Activated CD4-positive, alpha-beta memory T cell treated with anti-CD3 and anti-CD28 coated beads, Interleukin-2, amount 10 ng/mL, durations not matched to agents 7 days and 5 days (primary cell): ENCODE measurements around the gene TOX2. TPM values are rescaled to one million over a fixed set of nuclear protein-coding genes. Genes with fewer than 3 reads are reported as not detected.

Source experiments
- CTCF ChIA-PET: fragments of 350-600 bp; sonication (Branson Sonifier 250); formaldehyde crosslinking; loops from one replicate; lab custom pipeline; 2021; ENCODE audit warnings: antibody characterized with exemption, inconsistent platforms; lab: Charles Lee
- POLR2A ChIA-PET: fragments of 350-600 bp; sonication (Branson Sonifier 250); formaldehyde crosslinking; loops from one replicate; lab custom pipeline; 2021; ENCODE audit warnings: antibody characterized with exemption; lab: Charles Lee
- DNase-seq: peaks from one replicate; pipeline ENCODE4 v3.0.0-alpha.2; 2020
- H3K27ac Mint-ChIP-seq: one replicate; pipeline ENCODE4 v1.8.0; 2021; ENCODE audit warnings: mild to moderate bottlenecking, mixed read lengths
- H3K27me3 Mint-ChIP-seq: one replicate; pipeline ENCODE4 v1.8.0; 2021; ENCODE audit warnings: mixed read lengths
- H3K36me3 Mint-ChIP-seq: one replicate; pipeline ENCODE4 v1.8.0; 2021; ENCODE audit warnings: low read depth, mixed read lengths
- H3K4me1 Mint-ChIP-seq: one replicate; pipeline ENCODE4 v1.8.0; 2021; ENCODE audit warnings: mixed read lengths
- H3K4me3 Mint-ChIP-seq: one replicate; pipeline ENCODE4 v1.8.0; 2021; ENCODE audit warnings: mild to moderate bottlenecking, mixed read lengths
- H3K9me3 Mint-ChIP-seq: one replicate; pipeline ENCODE4 v1.8.0; 2021; ENCODE audit warnings: mixed read lengths
- total RNA-seq, 2 experiments: library from RNA; stranded (reverse); gene quantifications; one replicate each; pipeline ENCODE4 v1.2.3, GENCODE V29; 2021

Gene TOX2
- total RNA-seq, 2 experiments from 2014 or later = 4.4 to 4.6 TPM

DNA sequence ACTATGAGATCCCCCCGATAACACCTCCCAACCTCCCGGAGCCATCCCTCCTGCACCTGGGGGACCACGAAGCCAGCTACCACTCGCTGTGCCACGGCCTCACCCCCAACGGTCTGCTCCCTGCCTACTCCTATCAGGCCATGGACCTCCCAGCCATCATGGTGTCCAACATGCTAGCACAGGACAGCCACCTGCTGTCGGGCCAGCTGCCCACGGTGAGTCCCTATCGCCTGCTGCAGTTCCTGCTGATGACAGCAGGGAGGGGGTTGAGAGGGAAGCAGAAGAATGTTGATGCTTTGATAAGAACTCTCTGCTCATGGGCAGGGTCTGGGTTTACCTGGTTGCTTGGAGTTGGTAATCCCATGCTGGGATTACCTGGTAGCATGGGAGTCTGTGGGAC, 91.9 kb downstream of the TOX2 start:
- POLR2A ChIA-PET = no interaction called here
- H3K4me1 Mint-ChIP-seq = peaks cover 13% of the 10 kb centered on the region
- CTCF ChIA-PET = no interaction called here
- no peak for DNase-seq
- no peaks in the 10 kb centered on the region for H3K36me3 Mint-ChIP-seq
- peaks cover 63% of the 10 kb centered on the region for H3K27me3 Mint-ChIP-seq
- no peak overlapping the region for H3K27ac Mint-ChIP-seq
- H3K4me3 Mint-ChIP-seq = no peak overlapping the region
- H3K9me3 Mint-ChIP-seq = no peaks in the 10 kb centered on the region

DNA sequence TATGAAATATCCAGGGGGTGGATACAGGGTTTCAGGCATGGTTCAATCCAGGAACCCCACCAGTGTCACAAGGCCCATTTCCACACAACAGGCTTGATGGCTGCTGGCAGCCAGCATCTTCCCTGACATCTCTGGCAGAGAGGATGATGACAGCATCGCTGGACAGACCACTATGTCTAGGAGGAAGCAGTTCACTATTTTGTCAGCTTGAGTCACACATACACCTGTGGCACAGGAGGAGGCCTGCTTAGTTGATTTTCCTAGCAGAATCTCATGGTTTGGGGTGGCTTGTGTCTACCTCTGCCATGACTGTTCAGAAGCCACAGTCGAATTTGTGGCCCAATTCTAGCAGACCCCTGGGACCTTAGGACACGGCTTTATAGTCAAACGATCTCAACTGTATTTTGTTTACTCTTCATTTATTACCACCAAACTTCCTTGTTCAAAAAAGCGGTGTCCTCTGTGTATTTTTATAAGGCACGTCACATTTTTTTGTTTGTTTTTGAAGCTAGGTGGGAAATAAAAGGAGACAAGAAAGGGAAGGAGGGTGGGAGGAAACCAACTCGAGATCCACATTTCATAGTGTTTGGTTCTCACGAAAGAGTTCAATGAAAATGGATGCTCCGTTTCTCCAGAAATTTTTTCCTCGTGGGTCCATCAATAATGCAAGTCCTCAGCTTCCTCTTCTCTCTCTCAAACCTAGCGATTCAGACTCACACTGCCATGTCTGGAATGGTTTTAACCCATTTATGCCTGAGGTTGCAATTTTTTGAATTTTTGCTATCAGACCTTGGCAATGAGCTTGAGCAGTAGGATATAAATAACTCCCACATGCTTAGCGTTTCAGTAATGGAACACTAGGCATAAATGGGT, 94.4 kb downstream of the TOX2 start:
- POLR2A ChIA-PET = interaction anchor here (1.5 kb wide), 1 partner anchor 66 kb away, joined by 3 read pairs; no protein-coding TSS in a partner anchor

DNA sequence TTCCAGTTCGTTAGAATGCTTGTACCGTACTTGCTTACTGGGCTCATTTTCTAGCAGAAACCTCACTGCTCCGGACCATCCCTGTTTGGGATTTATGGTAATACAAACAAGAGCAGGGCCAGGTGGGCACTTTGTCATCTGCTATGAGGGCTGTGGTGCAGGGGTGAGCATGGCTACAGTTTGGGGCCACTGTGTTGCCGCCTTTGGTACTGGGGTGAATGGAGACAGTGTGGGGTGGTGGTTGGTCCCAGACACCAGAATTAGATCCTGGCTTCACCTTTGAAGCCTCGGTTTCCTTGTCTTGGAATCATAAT, 95.0 kb downstream of the TOX2 start:
- peaks cover 2% of the 10 kb centered on the region for H3K9me3 Mint-ChIP-seq
- H3K36me3 Mint-ChIP-seq = no peaks in the 10 kb centered on the region
- ChIA-PET POLR2A (no interaction called here), CTCF (no interaction called here)
- no peak for DNase-seq
- H3K4me3 Mint-ChIP-seq = no peak overlapping the region
- peaks cover 10% of the 10 kb centered on the region for H3K4me1 Mint-ChIP-seq
- H3K27ac Mint-ChIP-seq = no peak overlapping the region
- peaks cover 68% of the 10 kb centered on the region for H3K27me3 Mint-ChIP-seq

More for the DNA sequence above, 94.4 kb downstream of the TOX2 start:
- Mint-ChIP-seq H3K4me3 (no peak overlapping the region), H3K27me3 (peaks cover 67% of the 10 kb centered on the region), H3K9me3 (peaks cover 2% of the 10 kb centered on the region), H3K4me1 (peaks cover 10% of the 10 kb centered on the region), H3K27ac (no peak overlapping the region), H3K36me3 (no peaks in the 10 kb centered on the region)
- CTCF ChIA-PET = no interaction called here
- DNase-seq = no peak

GRCh38 chr20:44010162-44010704, 95.6 kb downstream of the TOX2 start:
- Mint-ChIP-seq H3K4me1 (peaks cover 10% of the 10 kb centered on the region), H3K36me3 (no peaks in the 10 kb centered on the region), H3K4me3 (no peak overlapping the region), H3K27me3 (peaks cover 66% of the 10 kb centered on the region), H3K27ac (no peak overlapping the region), H3K9me3 (peaks cover 2% of the 10 kb centered on the region)
- DNase-seq = no peak
- POLR2A ChIA-PET = no interaction called here
- CTCF ChIA-PET = no interaction called here

DNA sequence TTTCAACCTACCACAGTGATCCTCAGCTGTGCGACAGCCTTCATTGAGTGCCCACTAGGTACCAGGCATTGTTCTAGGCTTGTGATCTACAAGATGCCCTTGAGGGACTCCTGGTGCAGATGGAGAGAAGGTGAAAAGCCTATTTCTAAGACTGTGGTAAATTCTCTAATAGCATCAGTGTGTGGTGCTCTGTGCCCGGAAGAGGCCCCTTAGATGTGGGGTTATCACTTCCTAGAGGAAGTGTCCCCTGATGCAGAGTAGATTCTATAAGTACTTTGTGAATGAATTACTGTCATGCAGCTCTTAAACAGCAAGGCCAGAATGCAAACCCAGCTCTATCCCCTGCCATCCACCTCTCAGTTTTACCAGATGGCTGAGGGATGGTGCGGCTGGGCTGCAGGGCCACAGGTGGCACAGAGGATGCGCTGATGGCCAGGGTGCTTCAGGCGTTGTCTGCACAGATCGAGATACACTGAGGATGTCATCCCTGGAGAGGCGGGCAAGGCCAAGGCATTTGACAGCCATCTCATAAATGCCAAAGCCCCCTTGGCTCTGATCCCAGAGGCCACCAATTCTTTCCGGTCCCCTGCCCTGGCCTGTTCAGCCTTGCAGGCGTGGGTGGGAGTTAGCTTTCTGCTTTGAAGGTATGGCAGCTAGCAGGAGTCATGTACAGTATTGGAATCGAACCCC, 96.7 kb downstream of the TOX2 start:
- peaks cover 10% of the 10 kb centered on the region for H3K4me1 Mint-ChIP-seq
- no peak overlapping the region for H3K27ac Mint-ChIP-seq
- H3K4me3 Mint-ChIP-seq = no peak overlapping the region
- H3K27me3 Mint-ChIP-seq = peaks cover 69% of the 10 kb centered on the region
- H3K9me3 Mint-ChIP-seq = peaks cover 2% of the 10 kb centered on the region
- POLR2A ChIA-PET = no interaction called here
- H3K36me3 Mint-ChIP-seq = no peaks in the 10 kb centered on the region
- CTCF ChIA-PET = no interaction called here
- no peak for DNase-seq

- CTCF ChIA-PET = interaction anchor here (1.4 kb wide), 1 partner anchor 34 kb away, joined by 4 read pairs; no protein-coding TSS in a partner anchor
Measured at GRCh38 chr20:44012466-44013226, 98.0 kb downstream of the TOX2 start.

GRCh38 chr20:44014807-44015732, 100.4 kb downstream of the TOX2 start:
- CTCF ChIA-PET = interaction anchor here (0.5 kb wide), 1 partner anchor 371 kb away, joined by 4 read pairs; no protein-coding TSS in a partner anchor
- Mint-ChIP-seq H3K4me1 (peaks cover 26% of the 10 kb centered on the region), H3K27ac (no peak overlapping the region), H3K27me3 (peaks cover 85% of the 10 kb centered on the region), H3K36me3 (no peaks in the 10 kb centered on the region), H3K9me3 (peaks cover 2% of the 10 kb centered on the region), H3K4me3 (no peak overlapping the region)
- no peak for DNase-seq
- POLR2A ChIA-PET = interaction anchor here (1.2 kb wide), 1 partner anchor 72 kb away, joined by 3 read pairs; no protein-coding TSS in a partner anchor

More at GRCh38 chr20:44012466-44013226, 98.0 kb downstream of the TOX2 start:
- no peaks in the 10 kb centered on the region for H3K36me3 Mint-ChIP-seq
- H3K4me1 Mint-ChIP-seq = peaks cover 10% of the 10 kb centered on the region
- H3K27ac Mint-ChIP-seq = no peak overlapping the region
- peaks cover 79% of the 10 kb centered on the region for H3K27me3 Mint-ChIP-seq
- POLR2A ChIA-PET = interaction anchor here (0.7 kb wide), 1 partner anchor 27 kb away, joined by 3 read pairs; no protein-coding TSS in a partner anchor
- no peak for DNase-seq
- H3K9me3 Mint-ChIP-seq = peaks cover 2% of the 10 kb centered on the region
- H3K4me3 Mint-ChIP-seq = no peak overlapping the region

DNA sequence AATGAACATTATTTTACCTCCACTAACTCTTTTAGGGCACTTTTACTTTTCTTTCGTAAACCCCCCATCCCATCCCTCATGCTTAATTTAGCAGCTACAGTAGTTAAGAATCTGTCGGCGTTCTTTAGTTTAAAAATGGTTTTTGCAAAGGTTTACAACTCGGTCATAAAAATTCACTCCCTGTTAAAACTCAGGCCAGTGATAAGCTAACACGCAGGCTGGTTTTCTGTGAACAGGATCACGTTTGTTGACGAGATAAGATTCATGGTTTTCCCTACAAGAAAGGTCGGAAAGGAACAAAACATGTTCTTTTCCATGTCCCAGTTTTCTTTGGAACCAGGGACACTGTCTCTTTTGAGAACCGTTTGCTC, 101.1 kb downstream of the TOX2 start:
- ChIA-PET CTCF (interaction anchor here (0.5 kb wide), 1 partner anchor 370 kb away, joined by 4 read pairs; no protein-coding TSS in a partner anchor), POLR2A (interaction anchor here (1.2 kb wide), 1 partner anchor 73 kb away, joined by 3 read pairs; no protein-coding TSS in a partner anchor)

DNA sequence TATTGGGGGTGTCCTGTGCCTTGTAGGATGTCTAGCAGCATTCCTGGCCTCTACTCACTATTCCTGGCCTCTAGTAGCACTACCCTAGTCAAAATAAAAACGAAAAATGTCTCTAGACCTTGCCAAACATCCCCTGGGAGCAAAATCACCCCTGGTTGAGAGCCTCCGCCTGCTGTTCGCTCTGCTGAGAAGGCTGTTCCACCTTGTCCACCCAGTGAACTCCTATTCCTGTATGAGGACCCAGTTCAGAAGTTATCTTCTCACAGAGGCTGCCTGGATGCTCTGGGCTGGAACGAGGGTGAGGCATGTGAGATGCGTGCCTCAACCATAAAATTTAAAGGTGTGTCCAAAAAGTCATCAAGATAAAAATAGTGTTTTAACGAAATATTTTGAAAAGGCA, 101.9 kb downstream of the TOX2 start:
- H3K27me3 Mint-ChIP-seq = peaks cover 83% of the 10 kb centered on the region
- DNase-seq = no peak
- no peak overlapping the region for H3K4me3 Mint-ChIP-seq
- H3K9me3 Mint-ChIP-seq = peaks cover 2% of the 10 kb centered on the region
- POLR2A ChIA-PET = interaction anchor here (1.2 kb wide), 1 partner anchor 74 kb away, joined by 3 read pairs; no protein-coding TSS in a partner anchor
- H3K4me1 Mint-ChIP-seq = peaks cover 29% of the 10 kb centered on the region
- H3K27ac Mint-ChIP-seq = no peak overlapping the region
- CTCF ChIA-PET = no interaction called here
- no peaks in the 10 kb centered on the region for H3K36me3 Mint-ChIP-seq

More for the DNA sequence above, 101.1 kb downstream of the TOX2 start:
- Mint-ChIP-seq H3K9me3 (peaks cover 2% of the 10 kb centered on the region), H3K27ac (no peak overlapping the region), H3K27me3 (peaks cover 83% of the 10 kb centered on the region), H3K4me3 (no peak overlapping the region), H3K36me3 (no peaks in the 10 kb centered on the region), H3K4me1 (peaks cover 29% of the 10 kb centered on the region)
- no peak for DNase-seq

- Mint-ChIP-seq H3K27me3 (peaks cover 81% of the 10 kb centered on the region), H3K36me3 (no peaks in the 10 kb centered on the region), H3K4me1 (peaks cover 25% of the 10 kb centered on the region), H3K27ac (no peak overlapping the region), H3K4me3 (no peak overlapping the region), H3K9me3 (peaks cover 2% of the 10 kb centered on the region)
- ChIA-PET POLR2A (no interaction called here), CTCF (interaction anchor here (1.9 kb wide), 1 partner anchor 267 kb away, joined by 12 read pairs; no protein-coding TSS in a partner anchor)
- no peak for DNase-seq
Measured at GRCh38 chr20:44017211-44017610, 102.6 kb downstream of the TOX2 start.

GRCh38 chr20:44017905-44018258, 103.2 kb downstream of the TOX2 start:
- H3K27me3 Mint-ChIP-seq = peaks cover 84% of the 10 kb centered on the region
- no peaks in the 10 kb centered on the region for H3K36me3 Mint-ChIP-seq
- H3K4me3 Mint-ChIP-seq = no peak overlapping the region

More at GRCh38 chr20:44017905-44018258, 103.2 kb downstream of the TOX2 start:
- Mint-ChIP-seq H3K4me1 (peaks cover 25% of the 10 kb centered on the region), H3K9me3 (peaks cover 2% of the 10 kb centered on the region), H3K27ac (no peak overlapping the region)
- POLR2A ChIA-PET = interaction anchor here (0.5 to 1.1 kb wide), 3 partner anchors 11 to 68 kb away, joined by 3 to 4 read pairs (median 4); no protein-coding TSS in a partner anchor
- no peak for DNase-seq
- CTCF ChIA-PET = interaction anchor here (0.5 to 1.9 kb wide), 3 partner anchors 139 to 268 kb away, joined by 3 to 12 read pairs (median 4); no protein-coding TSS in a partner anchor
